HEK293T (cell line): ENCODE measurements around the gene CRTAC1.

Source experiments
- CTBP1 ChIP-seq: fragments of 450-650 bp; IDR thresholded peaks from 2 replicates; pipeline ENCODE4 v1.6.1; 2016; ENCODE audit warnings: borderline replicate concordance
- ELF4 ChIP-seq: fragments of 450-650 bp; IDR thresholded peaks from 2 replicates; pipeline ENCODE4 v1.6.1; 2017; ENCODE audit warnings: antibody characterized with exemption
- FOXA1 ChIP-seq: fragments of 450-650 bp; IDR thresholded peaks from 2 replicates; pipeline ENCODE4 v1.6.1; 2016; ENCODE audit warnings: mild to moderate bottlenecking
- FOXK2 ChIP-seq: fragments of 450-650 bp; IDR thresholded peaks from 2 replicates; pipeline ENCODE4 v1.6.1; 2016; ENCODE audit warnings: mild to moderate bottlenecking
- LEF1 ChIP-seq: fragments of 450-650 bp; IDR thresholded peaks from 2 replicates; pipeline ENCODE4 v1.6.1; 2017; ENCODE audit warnings: mild to moderate bottlenecking, borderline replicate concordance
- SP1 ChIP-seq: fragments of 450-650 bp; IDR thresholded peaks from 2 replicates; pipeline ENCODE4 v1.6.1; 2017
- SUZ12 ChIP-seq: fragments of 450-650 bp; IDR thresholded peaks from 2 replicates; pipeline ENCODE4 v1.6.1; 2016; ENCODE audit warnings: mild to moderate bottlenecking
- TARDBP ChIP-seq: fragments of 450-650 bp; IDR thresholded peaks from 2 replicates; pipeline ENCODE4 v1.6.1; 2016

DNA sequence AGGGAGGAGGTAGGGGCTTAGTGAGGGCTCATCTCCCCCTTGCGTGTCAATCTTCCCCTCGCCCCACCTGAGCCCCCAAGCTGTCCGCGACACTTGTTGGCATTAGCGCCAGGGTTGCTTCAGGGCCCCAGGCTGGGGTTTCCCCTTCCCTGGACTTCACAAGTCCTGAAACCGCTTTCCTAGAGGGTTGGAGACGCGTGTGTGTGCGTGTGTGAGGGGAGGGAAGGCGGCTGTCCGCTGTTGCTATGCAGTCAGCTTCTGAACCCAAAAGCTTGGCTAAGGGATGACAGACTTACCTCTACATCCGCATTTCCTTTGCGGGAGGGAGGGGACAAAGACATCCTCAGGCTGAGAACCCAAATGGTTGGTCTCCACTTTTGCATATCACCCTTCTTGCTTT, 180.0 kb downstream of the CRTAC1 start:
- TF ChIP-seq FOXK2 = no peak
- no peak for TF ChIP-seq TARDBP
- no peak for TF ChIP-seq SP1
- no peak for TF ChIP-seq LEF1
- TF ChIP-seq FOXA1 = no peak
- TF ChIP-seq ELF4 = no peak
- TF ChIP-seq SUZ12 = no peak
- no peak for TF ChIP-seq CTBP1
